Measurements from ENCODE around the gene TSSC4.

The TSSC4 gene

DNA sequence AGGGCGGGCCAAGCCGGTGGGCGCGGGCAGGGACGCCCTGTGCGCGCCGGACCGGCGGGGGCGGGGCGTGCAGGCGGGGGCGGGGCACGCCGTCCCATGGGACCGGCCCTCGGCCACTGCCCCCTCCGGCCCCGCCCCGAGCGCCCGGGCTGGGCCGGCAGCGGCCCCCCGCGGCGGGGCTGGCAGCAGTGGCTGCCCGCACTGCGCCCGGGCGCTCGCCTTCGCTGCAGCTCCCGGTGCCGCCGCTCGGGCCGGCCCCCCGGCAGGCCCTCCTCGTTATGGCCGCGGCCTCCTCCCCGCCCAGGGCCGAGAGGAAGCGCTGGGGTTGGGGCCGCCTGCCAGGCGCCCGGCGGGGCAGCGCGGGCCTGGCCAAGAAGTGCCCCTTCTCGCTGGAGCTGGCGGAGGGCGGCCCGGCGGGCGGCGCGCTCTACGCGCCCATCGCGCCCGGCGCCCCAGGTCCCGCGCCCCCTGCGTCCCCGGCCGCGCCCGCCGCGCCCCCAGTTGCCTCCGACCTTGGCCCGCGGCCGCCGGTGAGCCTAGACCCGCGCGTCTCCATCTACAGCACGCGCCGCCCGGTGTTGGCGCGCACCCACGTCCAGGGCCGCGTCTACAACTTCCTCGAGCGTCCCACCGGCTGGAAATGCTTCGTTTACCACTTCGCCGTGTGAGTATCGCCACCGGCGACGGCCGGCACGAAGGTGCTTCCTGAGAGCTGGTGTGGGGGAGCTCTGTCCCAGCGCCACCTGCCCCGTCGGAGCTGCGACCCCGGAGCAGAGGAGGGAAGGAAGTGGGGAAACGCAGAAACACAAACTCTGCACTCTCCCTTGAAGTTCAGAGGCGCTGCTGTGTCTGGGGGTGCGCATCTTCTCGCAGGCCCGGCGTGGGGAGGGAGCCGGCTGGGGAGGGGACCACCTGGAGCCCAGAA is 44.5 kb downstream of the TSSC4 start, which contains the start of gene KCNQ1:
TSS of gene KCNQ1 (plus strand) at position 188 of the 925 bp plus-strand sequence. CDS start at position 279, 91 bp downstream.
- Histone ChIP-seq H3K27me3 (ENCODE audit: control insufficient read depth, insufficient read depth, low read length) (no peaks in the 10 kb centered on the region), H3K9ac (no peak within 1 kb of the TSS), H3K27ac (peak within 1 kb of the TSS; percentile 24)

GRCh38 chr11:2445746-2446551 is 45.4 kb downstream of the TSSC4 start:
- H3K4me1 ChIP-seq = no peaks in the 10 kb centered on the region
- H3K36me3 ChIP-seq (ENCODE audit: control insufficient read depth, insufficient read depth, low read length) = no peaks in the 10 kb centered on the region
- TF ChIP-seq CTCF (IDR thresholded peaks at IDR 0.05) = no peak
- peak overlapping the region; percentile 42 for H2AFZ ChIP-seq
- peak overlapping the region; percentile 52 for H3K4me3 ChIP-seq (ENCODE audit: low read depth, low read length)
- H3K27ac ChIP-seq = peak overlapping the region; percentile 24
- H3K79me2 ChIP-seq = peaks cover 15% of the 10 kb centered on the region
- no peaks in the 10 kb centered on the region for H3K9me3 ChIP-seq (ENCODE audit: control insufficient read depth, low read length)
- no peaks in the 10 kb centered on the region for H3K27me3 ChIP-seq (ENCODE audit: control insufficient read depth, insufficient read depth, low read length)
- peak overlapping the region; percentile 80 for H3K4me2 ChIP-seq (ENCODE audit: low read length)
- no peak overlapping the region for H3K9ac ChIP-seq

More for the DNA sequence above, 44.5 kb downstream of the TSSC4 start, which contains the start of gene KCNQ1:
- Histone ChIP-seq H3K4me1 (no peaks in the 10 kb centered on the region), H3K79me2 (peaks cover 15% of the 10 kb centered on the region), H3K9me3 (ENCODE audit: control insufficient read depth, low read length) (no peaks in the 10 kb centered on the region), H2AFZ (peak within 1 kb of the TSS; percentile 46), H3K4me2 (ENCODE audit: low read length) (peak within 1 kb of the TSS; percentile 80), H3K4me3 (ENCODE audit: low read depth, low read length) (peak within 1 kb of the TSS; percentile 52), H3K36me3 (ENCODE audit: control insufficient read depth, insufficient read depth, low read length) (no peaks in the 10 kb centered on the region)
- TF ChIP-seq CTCF (IDR thresholded peaks at IDR 0.05) = no peak

GRCh38 chr11:2446590-2447252 is 46.2 kb downstream of the TSSC4 start:
- no peak for TF ChIP-seq CTCF (IDR thresholded peaks at IDR 0.05)
- Histone ChIP-seq H3K36me3 (ENCODE audit: control insufficient read depth, insufficient read depth, low read length) (no peaks in the 10 kb centered on the region), H2AFZ (no peak overlapping the region), H3K9me3 (ENCODE audit: control insufficient read depth, low read length) (no peaks in the 10 kb centered on the region), H3K79me2 (peaks cover 15% of the 10 kb centered on the region), H3K27ac (no peak overlapping the region), H3K27me3 (ENCODE audit: control insufficient read depth, insufficient read depth, low read length) (no peaks in the 10 kb centered on the region), H3K9ac (no peak overlapping the region), H3K4me1 (no peaks in the 10 kb centered on the region), H3K4me3 (ENCODE audit: low read depth, low read length) (no peak overlapping the region), H3K4me2 (ENCODE audit: low read length) (peak overlapping the region; percentile 80)

DNA sequence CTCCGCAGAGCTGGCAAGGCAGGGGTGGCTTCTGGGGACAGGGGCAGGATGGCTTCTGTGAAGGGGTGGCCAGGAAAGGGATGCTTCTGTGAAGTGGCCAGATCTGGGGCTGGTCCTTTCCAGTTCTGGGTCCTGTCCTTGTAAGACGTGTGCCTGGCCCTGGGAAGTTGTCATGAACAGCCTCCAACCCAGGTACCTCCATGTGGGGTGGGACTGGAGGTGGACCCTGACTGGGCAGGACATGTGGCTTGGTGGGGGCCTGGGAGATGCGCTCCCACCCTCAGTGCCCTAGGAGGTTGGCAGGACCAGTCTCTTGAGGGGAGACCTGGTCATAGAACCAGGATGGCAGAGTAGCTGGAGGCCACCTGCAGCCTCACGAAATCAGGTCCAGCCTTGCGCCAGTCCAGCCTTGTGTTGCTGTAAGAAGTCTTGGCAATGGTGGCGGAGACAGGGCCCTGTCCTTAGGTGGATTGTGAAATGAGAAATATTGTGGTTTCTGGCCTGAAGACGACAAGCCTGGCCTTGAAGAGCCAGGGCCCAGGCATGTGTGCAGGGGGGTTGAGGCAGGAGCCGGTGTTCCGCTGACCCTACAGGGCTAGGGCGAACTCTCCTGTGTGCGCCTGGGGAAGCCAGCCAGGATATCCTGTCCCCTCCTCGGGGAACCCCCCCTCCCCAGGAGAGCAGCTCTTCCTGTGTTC is 46.9 kb downstream of the TSSC4 start:
- Histone ChIP-seq H3K4me3 (ENCODE audit: low read depth, low read length) (no peak overlapping the region), H3K9me3 (ENCODE audit: control insufficient read depth, low read length) (no peaks in the 10 kb centered on the region), H3K79me2 (peaks cover 15% of the 10 kb centered on the region), H3K4me1 (no peaks in the 10 kb centered on the region), H3K27me3 (ENCODE audit: control insufficient read depth, insufficient read depth, low read length) (no peaks in the 10 kb centered on the region), H3K9ac (no peak overlapping the region), H3K4me2 (ENCODE audit: low read length) (no peak overlapping the region), H2AFZ (no peak overlapping the region), H3K27ac (no peak overlapping the region), H3K36me3 (ENCODE audit: control insufficient read depth, insufficient read depth, low read length) (no peaks in the 10 kb centered on the region)
- no peak for TF ChIP-seq CTCF (IDR thresholded peaks at IDR 0.05)

All from parathyroid adenoma (tissue), 2 donors.